Measurements from ENCODE around the gene RSRC1.
A peak's percentile ranks its signal among the peaks of the same experiment; 100 is the strongest.
"Not testable (repeated sequence)": the region's sequence is repeated elsewhere in the genome, so short reads cannot be mapped to it uniquely, and the experiment has no call there.

Gene RSRC1

DNA sequence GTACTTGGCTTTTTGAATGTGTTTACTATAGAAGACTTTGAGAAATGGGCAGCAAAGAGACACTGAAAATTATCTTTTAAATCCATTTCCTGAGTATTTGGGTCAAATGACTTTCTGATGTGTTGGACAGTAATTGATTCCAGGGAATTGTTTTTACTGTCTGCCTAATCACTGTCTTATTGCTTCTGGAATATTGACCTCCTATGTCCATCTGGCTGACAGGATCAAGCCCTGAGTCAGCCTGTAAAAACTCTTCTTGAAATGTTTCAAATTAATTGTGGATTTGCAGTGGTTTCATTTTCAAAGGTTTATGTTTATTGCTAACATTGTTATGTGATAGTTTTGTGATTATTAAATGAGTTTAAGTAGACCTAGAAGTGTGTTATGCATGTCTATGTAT is 410.5 kb downstream of the RSRC1 start:
- no peak for DNase-seq (ENCODE audit: low read depth, low spot score)

DNA sequence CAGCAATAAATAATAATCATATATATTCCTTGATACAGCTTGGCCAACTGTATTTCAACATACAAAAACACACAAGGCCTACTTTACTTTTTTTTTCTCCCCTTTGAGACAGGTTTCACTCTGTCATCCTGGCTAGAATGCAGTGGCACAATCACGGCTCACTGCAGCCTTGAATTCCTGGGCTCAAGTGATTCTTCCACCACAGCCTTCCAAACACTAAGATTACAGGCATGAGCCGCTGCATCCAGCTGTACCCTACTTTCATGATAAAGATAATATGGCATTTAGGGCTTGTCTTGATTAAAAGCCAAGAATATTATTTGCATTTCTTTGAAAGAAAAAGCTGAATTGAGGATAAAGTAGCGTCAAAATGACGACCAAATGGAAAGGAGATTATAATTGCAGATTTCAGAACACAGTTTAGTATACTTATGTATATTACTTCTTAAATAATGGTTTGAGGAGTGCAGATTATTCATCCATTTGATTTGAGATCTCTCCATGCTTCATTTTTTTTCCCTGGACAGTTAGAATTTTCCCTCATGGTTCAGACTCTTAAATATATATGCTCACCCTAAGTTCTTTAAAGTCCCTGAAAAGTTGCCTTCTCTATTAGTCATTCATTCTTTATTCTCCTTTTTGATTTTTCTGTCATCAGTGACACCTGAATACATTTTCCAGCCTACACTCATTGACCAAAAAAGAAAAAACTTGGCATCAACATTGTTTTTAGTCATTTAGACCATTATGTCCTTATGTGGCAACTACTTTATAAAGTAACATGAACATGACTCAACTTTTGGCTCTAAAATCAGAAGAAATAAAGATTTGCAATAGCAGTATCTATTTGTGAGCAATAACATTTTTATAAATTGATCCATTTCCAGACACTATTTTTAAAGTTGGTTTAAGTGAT is 412.6 kb downstream of the RSRC1 start:
- no peak for DNase-seq (ENCODE audit: low read depth, low spot score)

DNA sequence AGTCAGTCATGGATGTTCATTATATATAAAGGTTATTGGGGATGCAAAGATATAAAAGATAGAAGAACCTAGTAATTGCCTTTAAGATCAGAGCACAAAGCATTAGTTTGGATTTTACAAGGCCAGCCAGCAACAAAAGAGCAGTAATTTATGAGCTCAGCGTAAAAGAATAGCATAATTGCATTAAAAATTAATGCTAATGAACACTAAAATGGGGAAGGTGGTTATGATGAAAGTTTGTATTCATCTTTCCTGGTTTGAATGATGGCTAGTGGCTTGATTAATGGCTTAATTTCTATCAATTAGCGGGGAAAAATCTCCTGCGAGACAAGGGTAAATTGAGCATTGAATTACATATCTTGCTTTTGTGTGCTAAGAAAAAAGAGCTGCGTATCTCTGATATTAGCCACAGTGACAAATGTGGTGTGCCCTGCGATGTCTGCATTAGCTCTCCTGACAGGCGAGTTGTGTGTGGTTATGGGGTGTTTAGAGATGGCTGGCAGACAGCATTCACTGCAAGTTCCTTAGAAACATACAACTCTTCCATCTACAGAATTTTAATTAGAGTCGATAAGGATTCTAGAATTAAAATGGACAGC is 418.3 kb downstream of the RSRC1 start:
- DNase-seq (ENCODE audit: low read depth, low spot score): no peak

DNA sequence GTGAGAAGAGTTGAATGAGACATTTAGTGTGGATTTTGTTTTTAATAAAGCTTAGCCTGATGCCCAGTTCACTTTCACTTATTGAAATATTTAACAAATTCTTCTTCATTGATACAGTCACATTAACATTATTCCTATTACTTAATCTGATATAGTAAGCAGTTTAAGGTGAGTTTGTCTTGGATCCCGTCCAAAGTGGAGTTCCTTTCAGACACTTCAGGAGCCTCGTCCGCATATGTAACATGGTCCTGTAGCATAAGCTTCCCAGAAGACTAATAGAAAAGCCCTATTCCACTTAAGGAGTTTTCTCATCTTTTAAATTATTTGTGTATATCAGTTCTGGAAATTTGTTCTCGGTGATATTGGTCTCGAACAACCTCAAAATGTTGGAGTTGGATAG is 421.4 kb downstream of the RSRC1 start:
- DNase-seq (ENCODE audit: low read depth, low spot score): no peak

DNA sequence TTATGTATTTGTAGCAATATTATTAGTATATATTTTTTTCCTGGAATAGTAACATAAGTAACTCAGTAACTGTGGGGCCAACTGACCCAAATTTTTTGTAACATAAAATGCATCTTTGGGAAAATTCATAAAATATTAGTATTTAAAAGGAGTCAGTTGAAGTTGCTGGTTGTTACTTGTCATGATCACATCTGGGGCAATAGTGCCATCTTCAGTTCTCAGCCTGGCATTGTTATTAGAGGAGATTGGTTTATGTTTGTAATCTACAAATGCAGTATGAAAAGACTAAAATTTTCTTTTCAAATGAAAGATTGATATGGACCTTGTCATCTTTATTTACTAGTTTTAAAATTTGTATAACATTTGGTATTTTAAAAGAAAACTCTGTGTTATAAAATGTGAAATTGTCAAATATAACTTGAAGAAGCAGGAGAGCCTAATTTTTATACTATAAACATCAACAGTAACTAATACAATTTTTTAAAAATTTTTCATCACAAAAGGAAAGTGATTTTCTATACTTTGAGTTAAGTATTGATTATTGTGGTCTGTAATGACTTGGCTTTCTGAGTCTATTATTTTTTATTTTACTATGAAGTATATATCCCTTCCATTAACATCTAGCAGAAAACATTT is 422.3 kb downstream of the RSRC1 start:
- no peak for DNase-seq (ENCODE audit: low read depth, low spot score)

DNA sequence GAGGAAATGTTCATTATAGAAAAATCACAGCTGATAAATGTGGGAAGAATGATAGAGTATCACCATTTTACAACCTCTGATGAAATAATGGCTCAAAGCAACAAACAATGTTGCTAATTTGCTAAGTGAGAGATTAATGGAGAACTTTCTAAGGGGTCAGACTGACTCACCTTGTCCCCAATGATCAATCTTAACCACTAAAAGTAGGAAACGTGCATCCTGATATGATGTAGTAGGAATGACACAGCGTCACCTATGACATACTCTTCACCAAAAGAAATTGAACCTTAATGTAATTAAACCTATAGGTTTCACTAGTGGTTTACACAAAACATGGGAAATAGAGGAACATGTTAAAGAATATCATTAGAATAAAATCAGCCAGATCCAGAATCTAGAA is 426.0 kb downstream of the RSRC1 start:
- DNase-seq (ENCODE audit: low read depth, low spot score): no peak

DNA sequence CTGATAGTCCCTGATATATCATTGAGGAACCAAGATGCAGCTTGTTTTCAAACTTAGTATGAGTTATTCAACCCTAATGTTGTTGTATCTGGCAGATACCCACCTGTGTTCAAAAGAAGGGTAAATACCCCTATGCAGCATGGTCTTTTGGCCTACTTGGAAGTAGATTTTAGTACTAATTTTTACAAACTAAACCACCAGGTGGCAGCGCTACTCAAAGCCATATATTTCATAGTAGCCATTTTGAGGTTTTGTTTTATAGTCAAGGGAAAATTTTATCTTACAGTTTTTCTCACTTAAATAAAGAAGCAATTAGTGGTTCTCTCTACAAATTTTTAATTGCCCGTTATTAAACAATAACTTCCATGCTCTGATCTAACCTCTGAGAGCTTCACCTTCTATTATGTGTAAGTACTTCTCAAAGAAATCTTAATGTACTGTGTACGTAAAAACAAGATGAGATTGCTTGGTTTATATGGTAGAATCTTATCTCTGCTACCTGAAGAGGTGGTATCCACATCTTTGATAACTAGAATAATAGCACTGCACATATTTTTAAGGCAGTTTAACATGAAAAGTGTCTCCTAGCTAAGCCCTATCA is 429.6 kb downstream of the RSRC1 start:
- no peak for DNase-seq (ENCODE audit: low read depth, low spot score)

DNA sequence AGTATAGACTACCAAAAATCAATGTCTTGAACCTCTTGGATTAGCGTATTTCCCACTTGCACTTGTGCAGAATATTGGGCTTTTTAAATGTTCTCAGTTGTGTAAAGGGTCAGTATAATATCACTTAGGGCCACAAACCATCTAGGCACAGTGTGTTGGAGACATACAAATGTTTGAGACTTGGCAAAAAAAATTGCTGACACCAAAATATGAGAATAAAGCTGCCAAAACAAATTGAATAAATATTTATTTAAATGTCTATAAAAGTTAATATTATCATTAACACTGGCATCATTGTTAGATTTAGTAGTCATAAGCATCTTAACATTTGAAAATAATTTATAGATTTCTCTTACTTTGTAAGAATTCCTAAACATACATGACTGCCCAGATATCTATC is 430.2 kb downstream of the RSRC1 start:
- no peak for DNase-seq (ENCODE audit: low read depth, low spot score)

DNA sequence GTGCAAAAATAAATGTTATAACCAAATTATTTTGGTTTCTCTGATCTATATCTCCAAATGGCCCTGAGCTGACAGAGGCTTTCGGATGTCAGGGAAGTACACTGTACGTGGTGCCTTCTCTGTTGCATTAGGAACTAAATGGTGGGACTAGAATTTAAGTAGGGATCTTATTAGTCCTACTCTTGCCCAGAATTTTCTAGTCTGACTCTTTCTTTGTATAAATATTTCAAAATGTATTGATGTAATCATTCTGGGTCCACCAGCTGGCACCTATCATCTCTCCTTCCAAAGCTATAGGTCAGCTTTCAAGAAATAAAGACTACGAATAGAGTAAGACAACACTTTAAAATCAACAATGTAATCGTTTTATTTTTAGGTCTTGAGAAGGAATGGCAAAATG is 438.8 kb downstream of the RSRC1 start:
- no peak for DNase-seq (ENCODE audit: low read depth, low spot score)

DNA sequence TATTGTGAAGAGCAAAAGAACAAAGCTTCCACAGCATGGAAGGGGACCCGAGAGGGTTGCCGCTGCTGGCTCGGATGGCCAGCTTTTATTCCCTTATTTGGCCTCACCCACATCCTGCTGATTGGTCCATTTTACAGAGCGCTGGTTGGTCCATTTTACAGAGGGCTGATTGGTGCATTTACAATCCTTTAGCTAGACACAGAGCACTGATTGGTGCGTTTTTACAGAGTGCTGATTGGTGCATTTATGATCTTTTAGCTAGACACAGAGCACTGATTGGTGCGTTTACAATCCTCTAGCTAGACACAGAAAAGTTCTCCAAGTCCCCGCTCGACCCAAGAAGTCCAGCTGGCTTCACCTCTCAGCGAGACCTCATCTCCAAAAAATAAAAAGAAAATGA is 440.0 kb downstream of the RSRC1 start:
- not testable (repeated sequence) for DNase-seq (ENCODE audit: low read depth, low spot score)

DNA sequence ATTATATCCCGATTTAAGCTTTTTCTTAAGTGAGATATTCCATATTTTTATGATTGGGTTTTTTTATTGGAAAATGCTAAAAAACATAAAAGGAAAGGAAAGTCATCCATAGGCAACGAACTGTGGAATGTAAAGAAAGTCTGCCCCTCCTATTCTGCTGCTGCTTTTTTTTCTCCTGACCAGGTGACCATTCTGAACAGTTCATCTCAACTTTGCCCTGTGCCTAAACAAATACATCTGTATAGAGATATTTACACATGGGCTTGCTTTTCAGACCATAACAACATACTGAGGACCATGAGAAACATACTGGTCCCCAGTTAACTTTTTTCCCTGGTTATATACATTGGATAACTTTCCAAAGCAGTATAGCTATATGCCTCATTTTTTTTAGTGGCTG is 442.2 kb downstream of the RSRC1 start:
- DNase-seq (ENCODE audit: low read depth, low spot score): no peak

DNA sequence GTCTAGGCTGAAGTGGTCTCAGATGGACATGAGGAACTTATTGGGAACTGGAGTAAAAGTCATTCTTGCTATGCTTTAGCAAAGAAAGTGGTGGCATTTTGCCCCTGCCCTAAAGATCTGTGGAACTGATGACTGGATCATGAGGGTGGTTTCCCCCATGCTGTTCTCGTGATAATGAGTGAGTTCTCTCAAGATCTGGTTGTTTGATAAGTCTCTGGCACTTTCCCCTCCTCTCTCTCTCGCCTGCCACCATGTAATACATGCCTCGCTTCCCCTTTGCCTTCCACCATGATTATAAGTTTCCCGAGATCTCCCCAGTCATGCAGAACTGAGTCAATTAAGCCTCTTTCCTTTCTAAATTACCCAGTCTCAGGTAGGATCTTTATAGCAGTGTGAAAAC is 449.6 kb downstream of the RSRC1 start:
- no peak for DNase-seq (ENCODE audit: low read depth, low spot score)

DNA sequence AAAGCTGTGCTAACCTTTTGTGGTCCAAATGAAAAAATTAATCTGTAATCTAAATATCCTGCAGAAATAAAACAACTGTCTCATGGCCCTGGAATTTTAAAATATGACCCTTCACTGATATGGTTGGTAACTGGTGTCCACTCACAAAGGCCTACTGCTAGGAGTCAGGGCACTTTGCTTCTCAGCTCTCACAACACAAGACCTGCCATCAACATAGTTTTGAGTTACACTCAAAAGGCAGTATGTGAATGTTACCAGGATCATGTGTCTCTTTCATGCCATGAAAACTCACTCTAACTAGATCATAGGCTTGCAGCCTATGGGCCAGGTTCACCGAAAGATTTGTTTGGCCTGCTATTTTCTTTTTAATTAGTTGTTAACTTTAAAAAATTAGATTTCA is 451.1 kb downstream of the RSRC1 start:
- DNase-seq (ENCODE audit: low read depth, low spot score): no peak

DNA sequence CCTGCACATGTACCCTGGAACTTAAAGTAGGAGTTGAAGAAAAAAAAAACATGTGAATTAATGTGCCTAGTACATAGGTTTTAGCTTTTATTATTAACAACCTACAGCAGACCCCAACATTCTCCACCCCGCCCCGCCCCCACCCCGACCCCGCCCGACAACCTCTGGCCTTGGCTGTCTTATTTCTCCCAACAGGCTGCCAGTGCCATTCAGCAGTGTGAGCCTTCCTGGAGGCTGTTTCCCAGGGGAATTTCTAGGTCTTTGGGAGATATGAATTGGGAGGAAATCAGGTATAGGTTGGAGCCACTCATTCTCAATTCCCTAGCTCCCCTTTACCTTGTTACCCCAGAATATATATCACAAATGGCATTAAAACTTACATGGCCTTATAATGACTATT is 452.8 kb downstream of the RSRC1 start:
- no peak for DNase-seq (ENCODE audit: low read depth, low spot score)

DNA sequence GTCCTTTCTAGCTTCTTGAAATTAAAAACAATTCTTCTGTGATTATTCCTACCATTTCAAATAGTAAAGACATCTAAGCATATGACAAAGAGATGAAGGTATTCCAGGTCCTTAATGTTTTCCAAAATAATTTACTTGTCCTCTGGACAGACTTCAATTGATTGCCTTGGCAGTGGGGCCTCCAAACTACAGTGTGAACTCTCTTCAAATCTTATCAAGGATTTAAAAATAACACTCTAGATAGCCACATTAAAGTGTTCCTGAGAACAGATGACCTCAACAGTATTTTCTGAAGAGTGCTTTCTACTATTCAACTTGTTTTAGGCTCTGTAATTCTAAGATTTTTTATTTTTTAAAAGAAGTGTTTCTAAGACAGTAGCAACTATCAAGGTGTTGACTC is 453.2 kb downstream of the RSRC1 start:
- no peak for DNase-seq (ENCODE audit: low read depth, low spot score)

DNA sequence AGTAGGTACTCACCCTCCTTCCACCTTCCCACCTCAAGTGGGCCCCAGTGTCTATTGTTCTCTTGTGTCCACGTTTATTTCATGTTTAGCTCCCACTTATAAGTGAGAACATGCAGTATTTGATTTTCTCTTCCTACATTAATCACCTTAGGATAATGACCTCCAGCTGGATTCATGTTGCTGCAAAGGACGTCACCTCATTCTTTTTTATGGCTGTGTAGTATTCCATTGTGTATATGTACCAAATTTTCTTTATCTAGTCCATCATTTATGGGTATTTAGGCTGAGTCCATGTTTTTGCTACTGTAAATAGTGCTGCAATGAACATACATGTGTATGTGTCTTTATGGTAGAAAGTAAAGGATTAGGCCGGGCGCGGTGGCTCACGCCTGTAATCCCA is 455.2 kb downstream of the RSRC1 start:
- no peak for DNase-seq (ENCODE audit: low read depth, low spot score)

DNA sequence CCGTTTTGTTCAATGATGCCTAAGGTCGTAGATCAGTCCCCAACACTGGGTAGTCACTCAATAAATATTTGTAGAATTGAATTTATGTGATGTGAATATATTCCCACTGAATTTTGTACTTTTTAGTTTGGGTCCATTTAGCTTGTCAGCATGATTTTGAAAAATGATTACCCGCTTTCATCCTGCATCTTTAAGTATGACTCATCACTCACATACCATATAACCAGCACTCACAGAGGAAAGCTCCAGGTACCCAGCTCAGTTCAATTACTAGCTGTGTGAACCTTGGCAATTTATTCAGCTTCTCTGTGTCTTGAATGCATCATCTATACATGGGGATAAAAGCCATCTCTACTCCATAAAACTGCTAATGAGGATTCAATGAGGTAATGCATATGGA is 458.9 kb downstream of the RSRC1 start:
- no peak for DNase-seq (ENCODE audit: low read depth, low spot score)

DNA sequence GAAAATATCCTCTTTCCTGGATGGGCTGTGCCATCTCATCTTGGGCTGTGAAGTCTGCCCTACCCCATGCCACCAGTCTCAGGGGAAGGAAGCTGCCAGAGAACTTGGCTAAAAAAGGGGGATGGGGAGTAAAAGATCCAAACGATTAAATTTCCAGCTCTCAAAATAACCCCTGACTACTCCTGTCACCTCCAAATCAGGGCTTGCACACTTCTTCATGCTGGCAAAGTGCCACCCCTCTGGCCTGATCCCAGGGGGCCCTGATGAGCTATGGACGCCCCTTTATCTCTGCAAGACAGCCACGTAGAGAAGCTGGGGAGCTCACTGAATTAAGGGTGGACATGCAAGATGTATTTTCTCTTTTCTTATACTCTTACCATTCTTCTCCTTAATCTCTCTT is 459.9 kb downstream of the RSRC1 start:
- no peak for DNase-seq (ENCODE audit: low read depth, low spot score)

DNA sequence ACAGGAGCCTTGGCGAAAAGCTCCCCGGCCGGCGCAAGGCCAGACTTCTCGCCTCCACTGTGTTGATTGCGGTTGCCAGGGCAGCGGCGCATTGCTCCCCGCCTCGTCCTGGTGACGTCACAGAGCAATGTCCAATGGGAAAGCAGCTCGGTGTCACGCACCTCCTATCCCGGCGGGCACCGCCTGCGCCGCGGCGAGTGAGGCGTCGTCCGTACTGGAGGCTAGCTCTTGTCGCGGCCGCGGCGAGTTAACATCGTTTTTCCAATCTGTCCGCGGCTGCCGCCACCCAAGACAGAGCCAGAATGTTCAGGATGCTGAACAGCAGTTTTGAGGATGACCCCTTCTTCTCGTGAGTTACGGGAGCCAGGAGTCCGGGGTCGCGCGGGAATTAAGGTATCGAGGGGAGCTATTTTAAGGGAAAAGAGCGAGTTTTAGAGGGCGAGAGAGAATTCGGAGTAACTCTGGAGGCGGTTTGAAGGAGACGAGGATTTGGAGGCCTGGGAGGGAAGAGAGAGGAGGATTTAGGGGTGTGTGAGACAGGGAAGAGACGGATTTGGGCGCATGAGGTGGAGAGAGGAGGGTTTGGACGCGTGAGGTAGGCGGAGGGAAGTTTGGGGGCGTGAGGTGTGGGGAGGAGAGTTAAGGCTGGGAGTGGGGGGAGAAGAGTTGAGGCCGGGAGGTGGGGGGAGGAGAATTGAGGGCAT is 461.3 kb downstream of the RSRC1 start, which contains the start of gene MLF1:
TSS of gene MLF1 (plus strand) at position 196 of the 704 bp plus-strand sequence. CDS start at position 303, 107 bp downstream.
- peak; percentile 56 for DNase-seq (ENCODE audit: low read depth, low spot score)

DNA sequence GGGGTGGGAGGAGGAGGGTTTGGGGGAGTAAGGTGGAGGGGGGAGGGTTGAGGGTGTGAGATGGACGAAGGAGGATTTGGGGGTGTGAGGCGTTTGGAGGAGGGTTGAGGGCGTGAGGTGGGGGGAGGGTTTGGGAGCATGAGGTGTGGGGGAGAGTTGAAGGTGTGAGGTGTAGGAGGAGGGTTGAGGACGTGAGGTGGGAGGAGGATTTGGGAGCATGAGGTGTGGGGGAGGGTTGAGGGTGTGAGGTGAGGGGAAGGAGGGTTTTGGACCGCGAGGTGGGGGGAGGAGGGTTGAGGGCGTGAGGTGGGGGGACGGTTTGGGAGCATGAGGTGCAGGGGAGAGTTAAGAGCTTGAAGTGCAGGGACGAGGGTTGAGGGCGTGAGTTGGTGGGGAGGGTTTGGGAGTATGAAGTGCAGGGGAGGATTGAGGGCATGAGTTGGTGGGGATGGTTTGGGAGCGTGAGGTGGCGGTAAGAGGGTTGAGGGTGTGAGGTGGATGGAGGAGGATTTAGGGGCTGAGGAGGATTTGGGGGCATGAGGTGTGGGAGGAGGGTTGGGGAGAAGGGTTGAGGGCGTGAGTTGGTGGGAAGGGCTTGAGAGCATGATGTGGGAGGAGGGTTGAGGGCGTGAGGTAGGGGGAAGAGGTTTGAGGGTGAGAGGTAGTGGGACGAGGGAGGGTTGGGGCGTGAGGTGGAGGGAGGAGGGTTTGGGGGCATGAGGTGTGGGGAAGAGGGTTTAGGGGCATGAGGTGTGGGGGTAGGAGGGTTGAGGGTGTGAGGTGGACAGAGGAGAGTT is 462.3 kb downstream of the RSRC1 start:
- no peak for DNase-seq (ENCODE audit: low read depth, low spot score)

DNA sequence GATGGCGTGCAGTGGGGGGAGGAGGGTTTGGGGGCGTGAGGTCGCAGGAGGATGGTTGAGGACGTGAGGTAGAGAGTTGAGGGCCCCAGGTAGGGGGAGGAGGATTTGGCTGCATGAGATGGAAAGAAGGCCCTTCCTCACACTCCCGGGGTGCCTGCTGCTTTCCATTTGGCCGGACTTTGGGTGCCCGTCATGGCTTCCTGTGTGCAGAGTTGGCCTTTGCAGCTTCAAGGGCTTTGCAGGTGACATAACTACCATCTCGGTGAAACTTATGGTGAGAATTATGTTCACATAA is 462.8 kb downstream of the RSRC1 start:
- no peak for DNase-seq (ENCODE audit: low read depth, low spot score)
